ENCODE results near the gene NTRK2.

- TF ChIP-seq CTCF (IDR thresholded peaks at IDR 0.05; ENCODE audit: low read depth, low read length, missing input control) = no peak
- TF ChIP-seq RAD21 (IDR thresholded peaks at IDR 0.05) = no peak
- no peak for TF ChIP-seq TAF1 (conservative IDR thresholded peaks at IDR 0.05)
- TF ChIP-seq GABPA (IDR thresholded peaks at IDR 0.05 in 1 of 2, conservative IDR thresholded peaks at IDR 0.05 in 1 of 2) = no peak
- no peak for TF ChIP-seq FOXA1 (IDR thresholded peaks at IDR 0.05)
- TF ChIP-seq, protein P1, sequence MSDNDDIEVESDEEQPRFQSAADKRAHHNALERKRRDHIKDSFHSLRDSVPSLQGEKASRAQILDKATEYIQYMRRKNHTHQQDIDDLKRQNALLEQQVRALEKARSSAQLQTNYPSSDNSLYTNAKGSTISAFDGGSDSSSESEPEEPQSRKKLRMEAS (IDR thresholded peaks at IDR 0.05) = no peak
- TF ChIP-seq, protein P2, sequence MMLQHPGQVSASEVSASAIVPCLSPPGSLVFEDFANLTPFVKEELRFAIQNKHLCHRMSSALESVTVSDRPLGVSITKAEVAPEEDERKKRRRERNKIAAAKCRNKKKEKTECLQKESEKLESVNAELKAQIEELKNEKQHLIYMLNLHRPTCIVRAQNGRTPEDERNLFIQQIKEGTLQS (IDR thresholded peaks at IDR 0.05) = no peak
- no peak for TF ChIP-seq EGR1 (IDR thresholded peaks at IDR 0.05; ENCODE audit: low read depth in 2 of 2)
- no peak for TF ChIP-seq SP1 (IDR thresholded peaks at IDR 0.05)
- TF ChIP-seq RXRA (IDR thresholded peaks at IDR 0.05) = no peak
- TF ChIP-seq REST (IDR thresholded peaks at IDR 0.05) = no peak
- TF ChIP-seq JUND (IDR thresholded peaks at IDR 0.05) = no peak
Measured at GRCh38 chr9:84891924-84892323, 222.4 kb downstream of the NTRK2 start.
